Fibroblast of skin of right biceps (primary cell): ENCODE data around the gene NPC1.
A peak's percentile ranks its signal among the peaks of the same experiment; 100 is the strongest.

ENCODE experiments used
- DNase-seq: peaks from one replicate; pipeline ENCODE4 v3.0.0-alpha.2; 2013

Gene NPC1

GRCh38 chr18:23545247-23545789, 41.0 kb downstream of the NPC1 start:
- no peak for DNase-seq

DNA sequence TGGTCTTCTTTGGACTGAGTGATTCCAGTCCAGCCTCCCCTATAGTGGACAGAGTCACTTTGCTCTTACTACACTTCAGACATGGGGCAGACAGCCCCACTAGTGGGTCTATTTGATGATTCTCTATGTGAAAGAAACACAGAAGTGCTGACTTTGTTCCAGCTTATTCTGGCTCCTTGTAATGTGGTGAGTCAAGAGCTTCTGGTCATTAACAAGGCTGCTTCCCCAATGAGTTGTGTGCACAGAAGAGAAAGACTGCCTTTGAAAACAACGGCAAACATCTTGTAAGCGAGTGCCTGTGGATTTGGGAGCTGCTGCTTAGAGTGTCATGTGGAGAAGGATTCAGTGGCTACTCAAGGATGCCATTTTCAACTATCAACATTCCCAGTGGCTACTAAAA, 43.8 kb downstream of the NPC1 start:
- no peak for DNase-seq

- no peak for DNase-seq
Measured at GRCh38 chr18:23541349-23542093, 44.8 kb downstream of the NPC1 start.

DNA sequence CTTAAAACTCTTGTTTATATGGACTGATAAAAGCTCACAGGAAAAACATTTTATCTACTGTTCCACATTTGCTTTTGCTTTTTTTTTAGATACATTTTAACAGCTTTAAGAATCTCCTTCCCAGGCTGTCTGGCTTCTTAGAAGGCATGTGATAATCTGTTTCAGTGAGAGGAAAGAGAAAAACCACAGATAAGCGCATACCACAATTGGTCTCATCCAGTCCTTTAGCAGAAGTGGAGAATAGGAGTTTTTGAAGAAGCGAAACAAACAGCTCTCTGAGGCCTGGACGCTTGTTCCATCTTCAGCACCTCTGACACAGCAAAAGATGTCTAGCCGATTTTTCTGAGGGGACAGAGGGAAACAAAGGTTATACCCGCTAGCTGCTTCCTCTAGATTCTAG, 45.4 kb downstream of the NPC1 start:
- DNase-seq: no peak

DNA sequence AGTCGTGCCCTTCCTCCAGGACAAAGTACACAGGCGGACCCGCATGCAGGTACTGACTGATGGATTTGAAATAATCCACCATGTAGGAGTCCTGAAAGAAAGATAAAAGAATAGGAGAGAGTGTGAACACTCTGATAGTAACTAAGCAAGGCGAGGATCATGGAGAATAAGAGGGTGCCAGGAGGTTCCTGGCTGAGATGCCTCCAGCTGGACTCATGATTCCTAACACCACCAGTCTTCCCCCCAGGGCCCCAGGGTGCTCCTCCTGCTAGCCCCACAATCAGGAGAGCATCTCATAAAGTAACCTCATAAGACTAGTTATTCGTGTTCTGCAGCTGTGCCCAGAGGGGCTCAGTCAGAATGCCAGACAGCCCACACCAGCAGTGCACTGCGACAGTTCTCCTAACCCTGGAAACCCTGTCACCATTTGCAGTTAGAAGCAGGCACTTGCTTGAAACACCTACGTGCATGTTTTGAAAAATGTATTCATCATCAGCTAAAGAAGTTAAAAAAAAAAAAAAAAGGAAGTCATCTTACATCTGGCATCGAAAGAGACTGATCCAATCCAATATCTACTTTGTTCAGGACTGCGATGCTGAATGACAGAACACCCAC, 46.3 kb downstream of the NPC1 start:
- DNase-seq: no peak

- DNase-seq: no peak
Measured at GRCh38 chr18:23539296-23539695, 47.0 kb downstream of the NPC1 start.

- DNase-seq: no peak
Measured at GRCh38 chr18:23538870-23539269, 47.4 kb downstream of the NPC1 start.

GRCh38 chr18:23538001-23538400, 48.3 kb downstream of the NPC1 start:
- no peak for DNase-seq

DNA sequence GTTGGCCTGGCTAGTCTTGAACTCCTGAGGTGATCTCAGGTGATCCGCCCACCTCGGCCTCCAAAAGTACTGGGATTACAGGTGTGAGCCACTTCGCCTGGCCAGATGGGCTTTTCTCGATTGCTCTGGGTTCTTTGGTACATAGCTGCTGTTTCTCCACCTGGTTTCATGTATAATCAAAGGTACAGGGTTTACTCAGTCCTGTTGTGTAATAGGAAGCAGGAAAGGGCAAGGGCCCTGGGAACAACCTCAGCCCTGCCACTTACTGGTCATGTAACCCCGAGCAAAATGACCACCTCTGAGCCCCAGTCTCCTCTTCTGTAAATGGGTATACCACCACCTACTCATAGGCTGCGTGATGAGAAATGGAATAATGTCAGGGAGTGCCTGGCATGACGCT, 49.0 kb downstream of the NPC1 start:
- no peak for DNase-seq

DNA sequence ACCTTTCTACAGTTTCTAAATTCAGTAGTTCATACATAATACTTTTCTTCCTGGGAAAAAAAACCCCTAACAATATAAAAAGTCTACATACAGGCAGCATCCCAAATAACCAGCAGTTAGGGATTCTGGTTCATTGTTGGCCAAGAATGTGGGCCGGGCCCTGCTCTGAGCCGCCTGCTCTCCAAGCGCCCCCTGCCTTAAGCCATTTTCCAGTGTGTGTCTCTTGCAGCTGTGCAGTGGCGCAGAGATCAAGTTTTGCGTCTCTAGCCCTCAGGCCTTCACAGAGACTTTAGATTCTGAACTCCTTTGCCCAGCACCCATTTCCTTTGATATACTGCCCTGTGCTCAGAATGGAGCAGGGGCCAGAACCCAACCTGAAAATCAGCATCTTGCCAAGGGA, 50.1 kb downstream of the NPC1 start:
- DNase-seq: no peak

- no peak for DNase-seq
Measured at GRCh38 chr18:23534276-23534675, 52.0 kb downstream of the NPC1 start.

DNA sequence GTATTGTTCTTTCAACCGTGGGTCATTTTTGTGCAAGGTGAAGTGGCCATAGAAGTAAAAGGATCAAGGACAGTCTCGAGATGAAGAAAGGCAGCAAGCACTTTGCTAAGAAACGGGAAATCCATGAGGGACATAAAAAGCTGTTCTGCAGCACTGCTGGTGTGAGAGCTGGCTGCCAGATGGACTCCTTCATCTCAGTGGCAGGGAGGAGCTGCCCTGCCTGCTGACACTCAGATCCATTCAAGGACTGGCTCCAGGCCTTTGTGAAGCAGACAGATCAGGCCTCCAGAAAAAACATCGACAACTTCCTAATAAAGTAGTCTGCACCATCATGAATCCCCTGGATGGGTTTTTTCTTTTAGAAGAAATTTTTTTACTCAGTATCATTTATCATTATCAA, 53.5 kb downstream of the NPC1 start:
- DNase-seq: no peak

GRCh38 chr18:23531912-23532311, 54.4 kb downstream of the NPC1 start:
- DNase-seq: no peak

DNA sequence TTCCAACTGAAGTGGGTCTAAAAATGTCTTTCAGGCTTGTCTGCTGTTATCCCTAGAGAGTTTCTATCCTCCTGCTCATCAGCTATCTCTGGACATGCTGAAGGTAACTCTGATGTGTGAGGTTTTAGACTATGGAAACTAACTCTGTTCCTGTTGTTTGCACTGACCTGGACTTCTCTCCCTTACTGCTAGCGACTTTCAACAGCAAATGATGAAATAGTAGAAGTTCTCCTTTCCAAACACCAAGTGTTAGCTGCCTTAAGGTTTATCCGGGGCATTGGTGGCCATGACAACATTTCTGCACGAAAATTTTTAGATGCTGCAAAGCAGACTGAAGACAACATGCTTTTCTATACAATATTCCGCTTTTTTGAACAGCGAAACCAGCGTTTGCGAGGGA, 56.1 kb downstream of the NPC1 start:
- DNase-seq: no peak

DNA sequence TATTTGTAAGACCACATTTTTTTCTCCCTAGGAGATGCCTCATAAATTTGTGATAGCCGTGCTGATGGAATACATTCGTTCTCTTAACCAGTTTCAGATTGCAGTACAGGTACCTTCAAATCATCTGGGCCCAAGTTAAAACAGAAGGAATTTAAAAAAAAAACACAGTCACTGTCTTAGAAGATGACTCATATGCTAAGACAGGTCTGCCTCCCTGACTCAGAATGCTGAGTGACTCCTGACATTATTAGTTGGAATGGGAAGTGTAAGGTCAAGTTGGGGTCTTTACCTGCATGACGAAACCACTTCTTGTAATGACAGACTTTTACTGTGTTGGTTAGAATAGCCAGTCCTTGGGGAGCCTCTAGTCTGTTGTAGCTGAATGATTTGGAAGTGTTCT, 56.7 kb downstream of the NPC1 start:
- DNase-seq: peak; percentile 74

DNA sequence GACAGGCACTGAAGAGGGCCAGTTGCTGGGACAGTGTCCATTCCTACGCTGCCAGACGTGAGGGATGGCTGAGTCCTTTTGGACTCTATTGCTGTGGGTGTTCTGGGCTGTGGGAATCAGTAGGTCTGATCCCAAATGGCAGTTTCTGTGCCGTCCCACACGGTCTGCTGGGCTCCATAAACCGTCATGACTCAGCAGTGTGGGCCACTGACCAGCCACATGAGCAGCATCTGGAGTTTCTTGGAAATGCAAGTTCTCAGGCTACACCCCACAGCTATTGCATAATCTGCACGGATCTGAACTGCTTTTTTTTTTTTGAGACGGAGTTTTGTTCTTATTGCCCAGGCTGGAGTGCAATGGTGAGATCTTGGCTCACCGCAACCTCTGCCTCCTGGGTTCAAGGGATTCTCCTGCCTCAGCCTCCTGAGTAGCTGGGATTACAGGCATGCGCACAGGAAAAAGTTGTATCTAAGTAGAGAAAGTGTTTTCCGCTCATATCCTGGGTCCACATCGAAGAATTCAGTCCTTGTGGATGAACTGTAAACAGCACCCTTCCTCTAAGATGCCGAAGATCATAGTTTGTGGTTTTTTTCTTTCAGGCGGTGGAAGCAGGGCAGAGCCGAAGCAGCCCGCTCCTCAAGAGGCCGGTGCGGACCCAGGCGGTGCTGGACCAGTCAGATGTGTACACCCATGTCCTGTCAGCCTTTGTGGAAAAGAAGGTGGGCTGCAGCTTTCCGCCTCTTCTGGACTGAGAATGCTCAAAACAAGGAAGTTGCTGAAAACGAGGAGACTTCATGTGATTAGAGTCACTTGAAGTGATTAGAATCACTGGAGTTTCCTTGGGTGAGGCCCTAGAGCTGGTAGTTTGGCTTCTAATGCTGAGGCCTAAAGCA, 57.5 kb downstream of the NPC1 start:
- no peak for DNase-seq

DNA sequence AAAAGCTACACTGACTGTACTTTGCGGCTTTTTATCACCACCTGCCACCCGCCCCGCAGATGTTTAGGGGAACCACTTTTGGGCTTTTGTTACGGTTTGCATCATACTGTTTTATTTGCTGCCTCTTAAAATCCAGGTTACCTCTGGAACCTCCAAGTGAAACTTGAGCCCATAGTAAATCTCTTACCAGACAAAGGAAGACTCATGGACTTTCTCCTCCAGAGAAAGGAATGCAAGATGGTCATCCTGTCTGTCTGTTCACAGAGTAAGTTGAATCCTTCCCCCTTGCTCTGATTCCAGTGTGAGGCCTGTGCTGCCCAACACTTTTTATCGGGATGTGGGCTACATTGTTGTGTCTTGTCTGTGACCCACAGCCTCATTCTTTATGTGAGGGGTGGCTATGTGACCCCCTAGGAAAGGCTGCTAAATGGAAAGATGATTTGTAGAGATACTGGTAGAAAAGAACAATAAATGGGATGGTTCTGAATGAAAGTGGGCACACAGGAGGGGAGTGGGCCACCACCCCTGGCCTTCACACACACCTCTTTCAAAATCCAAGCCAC, 59.7 kb downstream of the NPC1 start:
- DNase-seq: no peak

DNA sequence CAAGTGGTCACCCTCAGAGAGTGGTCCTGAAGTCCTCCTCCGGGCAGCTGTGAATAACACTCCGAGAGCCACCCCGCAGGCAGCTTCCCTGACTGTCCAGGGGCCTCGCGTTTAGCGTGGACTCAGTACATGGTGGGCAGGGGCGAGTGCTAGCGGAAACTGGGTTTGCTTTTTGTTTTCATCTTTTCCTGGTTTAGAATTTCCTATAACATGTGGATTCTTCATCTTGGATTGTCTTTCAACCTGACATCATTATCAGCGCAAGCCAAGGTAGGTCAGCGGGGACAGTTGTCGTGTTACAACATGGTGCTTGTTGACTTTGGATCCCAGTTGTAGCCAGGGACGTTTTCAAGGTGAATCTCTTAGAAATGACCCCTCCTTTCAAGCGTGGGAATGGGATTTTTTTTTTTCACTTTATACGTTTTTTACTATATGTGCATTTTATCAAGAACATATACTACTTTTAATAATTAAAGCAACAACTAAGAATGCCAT, 62.0 kb downstream of the NPC1 start:
- no peak for DNase-seq

DNA sequence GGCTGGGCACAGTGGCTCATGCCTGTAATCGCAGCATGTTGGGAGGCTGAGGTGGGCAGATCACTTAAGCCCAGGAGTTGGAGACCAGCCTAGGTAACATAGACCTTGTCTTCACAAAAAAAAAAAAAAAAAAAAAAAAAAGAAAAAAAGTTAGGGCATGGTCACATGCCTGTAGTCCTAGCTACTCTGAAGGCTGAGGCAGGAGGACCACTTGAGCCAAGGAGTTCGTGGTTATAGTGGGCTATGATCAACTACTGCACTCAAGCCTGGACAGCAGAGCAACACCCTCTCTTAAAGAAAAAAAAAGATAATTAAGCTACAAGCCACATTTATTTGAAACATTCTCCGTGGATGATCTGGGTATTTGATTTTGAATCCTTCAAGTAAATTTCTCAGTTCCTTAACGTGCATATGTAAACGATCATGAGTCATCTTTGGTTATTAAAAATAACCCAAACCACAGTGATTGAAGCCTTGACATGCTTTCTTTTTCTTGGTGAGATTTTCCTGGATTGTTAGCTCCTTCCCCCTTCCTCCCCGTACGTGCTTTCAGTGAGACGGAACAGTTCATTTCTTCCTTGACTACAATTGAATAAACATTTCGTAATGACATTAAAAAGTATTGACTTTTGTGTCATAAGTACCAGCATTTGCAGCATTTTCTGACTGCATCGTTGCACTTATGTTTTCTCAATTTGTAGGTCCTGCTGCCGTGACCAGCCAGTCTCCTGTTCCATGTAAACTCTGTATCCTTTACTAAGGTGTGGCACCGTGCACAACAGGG, 62.7 kb downstream of the NPC1 start:
- peak; percentile 89 for DNase-seq

- DNase-seq: no peak
Measured at GRCh38 chr18:23521907-23522306, 64.4 kb downstream of the NPC1 start.

- DNase-seq: peak; percentile 44
Measured at GRCh38 chr18:23521271-23521670, 65.0 kb downstream of the NPC1 start.

GRCh38 chr18:23519734-23520133, 66.6 kb downstream of the NPC1 start:
- DNase-seq: peak; percentile 35
